GM12878 (cell line): ENCODE results near the gene IKZF5. TPM values are rescaled to one million over a fixed set of nuclear protein-coding genes. Genes with fewer than 3 reads are reported as not detected.

ENCODE experiments used
- ATAC-seq: fragments of 200-7000 bp; cut with Tn5 transposase; 3 replicates; pipeline ENCODE4 v1.9.1; 2020; ENCODE audit warnings: mild to moderate bottlenecking, moderate library complexity
- BruUV-seq: library from RNA; stranded (reverse); fragments of 400-500 nt; replicated peaks from 2 replicates; lab custom pipeline; 2021; lab: Mats Ljungman, UMichigan
- CTCF ChIA-PET: fragments of 300-600 bp; sonication (Branson Sonifier 250); formaldehyde crosslinking; extraction: SDS; loops from one replicate; lab custom pipeline; 2021; ENCODE audit warnings: inconsistent platforms; lab: Yijun Ruan, JAX
- POLR2A ChIA-PET: fragments of 350-600 bp; formaldehyde crosslinking; extraction: SDS; loops from one replicate; lab custom pipeline; 2021; ENCODE audit warnings: inconsistent platforms; lab: Charles Lee
- RAD21 ChIA-PET: fragments of 300-600 bp; sonication (Branson Sonifier 250); formaldehyde crosslinking; loops from one replicate; lab custom pipeline; 2023; ENCODE audit warnings: antibody characterized with exemption; ENCODE audit not compliant: unreplicated experiment; lab: Charles Lee
- SMC1A ChIA-PET: fragments of 300-600 bp; sonication (Branson Sonifier 250); formaldehyde crosslinking; loops from one replicate; lab custom pipeline; 2023; ENCODE audit not compliant: unreplicated experiment, uncharacterized antibody; lab: Charles Lee
- DNase-seq: peaks from one replicate; pipeline ENCODE4 v3.0.0-alpha.2; 2011; ENCODE audit warnings: low read depth, low spot score
- FAIRE-seq: peaks from 3 replicates; lab custom pipeline; 2011; peaks lifted over from hg19 to GRCh38; lab: Jason Lieb, UNC
- H2AFZ ChIP-seq: 2 replicates; pipeline ENCODE4 v1.6.0; 2011; ENCODE audit warnings: low read depth, low read length, control low read depth; ENCODE audit not compliant: control insufficient read depth
- H3K27ac ChIP-seq: 2 replicates; pipeline ENCODE4 v1.5.1; 2011; ENCODE audit warnings: control low read depth; ENCODE audit not compliant: control insufficient read depth, insufficient read depth
- H3K27me3 ChIP-seq, 2 experiments: replicated peaks in 1 of 2; 2 replicates each; pipeline versions ENCODE4 v1.6.0 to v1.6.1; 2011; ENCODE audit warnings: low read length in 1 of 2; ENCODE audit not compliant: control insufficient read depth in 2 of 2, insufficient read depth in 2 of 2
- H3K36me3 ChIP-seq, 2 experiments: 2 replicates each; pipeline ENCODE4 v1.5.1; 2011; ENCODE audit warnings: low read length in 1 of 2; ENCODE audit not compliant: control insufficient read depth in 2 of 2, insufficient read depth in 2 of 2
- H3K4me1 ChIP-seq: 2 replicates; pipeline ENCODE4 v1.6.1; 2011; ENCODE audit warnings: mild to moderate bottlenecking, low read length, moderate library complexity, mixed read lengths; ENCODE audit not compliant: control insufficient read depth, insufficient read depth
- H3K4me2 ChIP-seq: 2 replicates; pipeline ENCODE4 v1.6.0; 2011; ENCODE audit warnings: control low read depth; ENCODE audit not compliant: control insufficient read depth, insufficient read depth
- H3K4me3 ChIP-seq: fragments of 200-600 bp; sonication (generic); 2 replicates; pipeline ENCODE4 v1.5.1; 2016
- H3K79me2 ChIP-seq: 2 replicates; pipeline ENCODE4 v1.6.0; 2011; ENCODE audit warnings: low read length; ENCODE audit not compliant: control insufficient read depth, insufficient read depth
- H3K9ac ChIP-seq: 2 replicates; pipeline ENCODE4 v1.8.0; 2011; ENCODE audit warnings: low read length, control low read depth, mixed read lengths; ENCODE audit not compliant: control insufficient read depth, insufficient read depth
- H3K9me3 ChIP-seq: replicated peaks from 3 replicates; pipeline ENCODE4 v1.5.1; 2011; ENCODE audit warnings: mild to moderate bottlenecking, low read length; ENCODE audit not compliant: control insufficient read depth, insufficient read depth
- H4K20me1 ChIP-seq: 2 replicates; pipeline ENCODE4 v1.6.0; 2011; ENCODE audit not compliant: control insufficient read depth, insufficient read depth
- CBX5 ChIP-seq: sonication (generic); IDR thresholded peaks from 2 replicates; pipeline ENCODE4 v1.6.1; 2016; ENCODE audit warnings: low read depth, moderate library complexity, mild to moderate bottlenecking, inconsistent platforms
- CEBPB ChIP-seq, 2 experiments: fragments of 150-350 bp in 1 of 2; IDR thresholded peaks; 2 replicates each; pipeline ENCODE4 v1.6.1; 2012 to 2014; ENCODE audit warnings: low read depth in 2 of 2, low read length in 2 of 2, borderline replicate concordance in 1 of 2, inconsistent platforms in 1 of 2
- DPF2 ChIP-seq: fragments of 450-650 bp; IDR thresholded peaks from 2 replicates; pipeline ENCODE4 v1.6.1; 2017; ENCODE audit warnings: mild to moderate bottlenecking
- ETV6 ChIP-seq, 2 experiments: fragments of 450-650 bp in 1 of 2; IDR thresholded peaks in 1 of 2; conservative IDR thresholded peaks in 1 of 2; 2 replicates each; pipeline ENCODE4 v1.6.1; 2014; ENCODE audit warnings: antibody characterized with exemption in 1 of 2, borderline replicate concordance in 1 of 2, low read depth in 1 of 2, mild to moderate bottlenecking in 1 of 2, moderate library complexity in 1 of 2
- EZH2 ChIP-seq: IDR thresholded peaks from 2 replicates; pipeline ENCODE4 v1.6.1; 2012; ENCODE audit warnings: low read depth, mild to moderate bottlenecking, control low read depth, inconsistent platforms, low read length, borderline replicate concordance; ENCODE audit not compliant: control insufficient read depth
- GATAD2B ChIP-seq: fragments of 450-650 bp; conservative IDR thresholded peaks from 2 replicates; pipeline ENCODE4 v1.6.1; 2017; ENCODE audit warnings: low read depth, mild to moderate bottlenecking, moderate library complexity
- HDAC6 ChIP-seq: fragments of 200-600 bp; sonication (generic); IDR thresholded peaks from one replicate; pipeline ENCODE4 v1.8.0; 2017; ENCODE audit warnings: antibody characterized with exemption; ENCODE audit not compliant: unreplicated experiment
- IKZF1 ChIP-seq: fragments of 450-650 bp; conservative IDR thresholded peaks from 2 replicates; pipeline ENCODE4 v1.6.1; 2017; ENCODE audit warnings: antibody characterized with exemption, mild to moderate bottlenecking
- NR2C1 ChIP-seq: fragments of 450-650 bp; IDR thresholded peaks from 2 replicates; pipeline ENCODE4 v1.6.1; 2017; ENCODE audit warnings: antibody characterized with exemption, mild to moderate bottlenecking, moderate library complexity
- NR2C2 ChIP-seq: IDR thresholded peaks from 2 replicates; pipeline ENCODE4 v1.6.1; 2011; ENCODE audit warnings: borderline replicate concordance, low read depth; ENCODE audit not compliant: control insufficient read depth, insufficient read length
- PML ChIP-seq: IDR thresholded peaks from 2 replicates; pipeline ENCODE4 v1.6.1; 2012; ENCODE audit warnings: low read length, inconsistent platforms
- RB1 ChIP-seq: fragments of 450-650 bp; formaldehyde crosslinking; IDR thresholded peaks from 2 replicates; pipeline ENCODE4 v1.6.1; 2017; ENCODE audit warnings: mild to moderate bottlenecking, borderline replicate concordance
- SIN3A ChIP-seq: IDR thresholded peaks from 2 replicates; pipeline ENCODE4 v1.6.1; 2012; ENCODE audit warnings: low read depth, low read length, improper control_type of control experiment
- SMAD1 ChIP-seq: fragments of 450-650 bp; IDR thresholded peaks from 2 replicates; pipeline ENCODE4 v1.6.1; 2018; ENCODE audit warnings: mild to moderate bottlenecking, low read depth; ENCODE audit not compliant: partially characterized antibody
- SP1 ChIP-seq: IDR thresholded peaks from one replicate; pipeline ENCODE4 v1.6.1; 2011; ENCODE audit warnings: low read depth, low read length
- SUZ12 ChIP-seq: fragments of 200-600 bp; sonication (generic); IDR thresholded peaks from one replicate; pipeline ENCODE4 v1.6.1; 2018; ENCODE audit warnings: antibody characterized with exemption, mild to moderate bottlenecking; ENCODE audit not compliant: unreplicated experiment
- TCF12 ChIP-seq: IDR thresholded peaks from 2 replicates; pipeline ENCODE4 v1.6.1; 2011; ENCODE audit warnings: low read depth, mild to moderate bottlenecking, low read length
- TCF7 ChIP-seq: IDR thresholded peaks from 2 replicates; pipeline ENCODE4 v1.6.1; 2014; ENCODE audit warnings: antibody characterized with exemption, borderline replicate concordance
- ZNF384 ChIP-seq: IDR thresholded peaks from 2 replicates; pipeline ENCODE4 v1.6.1; 2012; ENCODE audit warnings: low read depth, mild to moderate bottlenecking, low read length, improper control_type of control experiment, borderline replicate concordance
- ZNF592 ChIP-seq: fragments of 450-650 bp; IDR thresholded peaks from 2 replicates; pipeline ENCODE4 v1.6.1; 2017; ENCODE audit warnings: mild to moderate bottlenecking, moderate library complexity
- in situ Hi-C: fragments of 300-500 bp; cut with MboI; formaldehyde crosslinking; loops from 9 replicates; pipeline ENCODE4 v1.14.3; 2018; ENCODE audit warnings: mixed read lengths
- intact Hi-C: fragments of 100-400 bp; cut with micrococcal nuclease; formaldehyde crosslinking; loops from one replicate; pipeline ENCODE4 v1.14.2; 2022; ENCODE audit not compliant: unreplicated experiment
- polyA plus RNA-seq, 11 experiments: library from polyadenylated mRNA; depleted of rRNA in 4 of 11; unstranded in 6 of 11; stranded (reverse) in 5 of 11; fragments of >200 nt; fragmentation: Nextera tagmentation in 4 of 11; fragmentation: Illumina TruSeq in 1 of 11; extraction: Ambion mirVana in 4 of 11; extraction: Trizol in 1 of 11; gene quantifications; 1 replicate in 1 of 11; 2 replicates in 10 of 11; pipeline versions ENCODE4 v1.2.1 to v1.2.3, GENCODE V29; 2011 to 2016; ENCODE audit warnings: inconsistent platforms in 2 of 11, missing spikeins in 2 of 11, low read depth in 1 of 11
- total RNA-seq, 4 experiments: library from RNA; depleted of rRNA in 3 of 4; stranded (reverse); fragments of >200 nt in 3 of 4; fragmentation: Illumina TruSeq in 1 of 4; extraction: Trizol in 1 of 4; gene quantifications; 2 replicates each; pipeline versions ENCODE4 v1.2.1 to v1.2.3, GENCODE V29; 2013 to 2021

Gene IKZF5
- total and polyA plus RNA-seq, 10 of the 15 experiments (the other 5 are each of a cell fraction or from before 2014, with no cell fraction given): 5.3 to 23.2 (median 11.8) TPM

DNA sequence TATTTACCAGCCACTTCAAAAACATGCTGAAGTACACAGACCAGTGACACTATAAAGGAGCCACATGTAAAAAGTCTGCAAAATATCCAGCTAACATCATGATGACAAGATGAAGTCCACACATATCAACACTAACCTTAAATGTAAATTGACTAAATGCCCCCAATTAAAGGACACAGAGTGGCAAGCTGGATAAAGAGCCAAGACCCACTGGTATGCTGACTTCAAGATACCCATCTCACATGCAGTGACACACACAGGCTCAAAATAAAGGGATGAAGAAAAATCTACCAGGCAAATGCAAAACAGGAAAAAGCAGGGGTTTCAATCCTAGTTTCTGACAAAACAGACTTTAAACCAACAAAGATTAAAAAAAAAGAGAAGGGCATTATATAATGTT, 41.7 kb downstream of the IKZF5 start:
- ATAC-seq (no peak), FAIRE-seq (no peak), DNase-seq (no peak)
- no peak overlapping the region for H3K9ac ChIP-seq
- no peak for TF ChIP-seq TCF7
- TF ChIP-seq CBX5: no peak
- no peak for TF ChIP-seq RB1
- TF ChIP-seq SIN3A: no peak
- no peak for TF ChIP-seq SUZ12
- no peak for TF ChIP-seq ETV6 (conservative IDR thresholded peaks at IDR 0.05 in 1 of 2, IDR thresholded peaks at IDR 0.05 in 1 of 2; ENCODE audit: borderline replicate concordance in 1 of 2, low read depth in 1 of 2)
- TF ChIP-seq TCF12: no peak
- no peak for TF ChIP-seq ZNF384
- no peak for TF ChIP-seq SP1
- TF ChIP-seq NR2C2: no peak
- no peak for TF ChIP-seq SMAD1
- no peak for TF ChIP-seq ZNF592
- no peak for TF ChIP-seq HDAC6
- no peak for TF ChIP-seq IKZF1
- TF ChIP-seq PML: no peak
- TF ChIP-seq DPF2: no peak
- TF ChIP-seq NR2C1: no peak
- no peak for TF ChIP-seq CEBPB (IDR thresholded peaks at IDR 0.05; ENCODE audit: borderline replicate concordance in 1 of 2, low read depth in 2 of 2, low read length in 2 of 2)
- no peak for TF ChIP-seq GATAD2B
- TF ChIP-seq EZH2: no peak
- SMC1A ChIA-PET: interaction anchor here (2.2 kb wide), 1 partner anchor 11 kb away, joined by 6 read pairs; no protein-coding TSS in a partner anchor
- POLR2A ChIA-PET: no interaction called here
- BruUV-seq: no TSS peak
- in situ Hi-C loops: no loop called here
- no peak overlapping the region for H3K4me2 ChIP-seq
- H3K79me2 ChIP-seq: no peaks in the 10 kb centered on the region
- no peaks in the 10 kb centered on the region for H4K20me1 ChIP-seq
- no peak overlapping the region for H3K27ac ChIP-seq
- CTCF ChIA-PET: interaction anchor here (1.3 to 2.3 kb wide), 2 partner anchors 9 to 11 kb away, joined by 4 to 6 read pairs; no protein-coding TSS in a partner anchor
- H2AFZ ChIP-seq: no peak overlapping the region
- no peak overlapping the region for H3K4me3 ChIP-seq
- no peaks in the 10 kb centered on the region for H3K4me1 ChIP-seq
- intact Hi-C loops: no loop called here
- peaks cover 0 to 3% of the 10 kb centered on the region in 2 experiments; a peak in 1 of 4 replicates for H3K27me3 ChIP-seq
- no peaks in the 10 kb centered on the region for H3K36me3 ChIP-seq
- RAD21 ChIA-PET: no interaction called here
- H3K9me3 ChIP-seq: no peaks in the 10 kb centered on the region; the same call in 2 of the 3 replicates
